ENCODE measurements around the gene FHOD3. TPM values are rescaled to one million over a fixed set of nuclear protein-coding genes. Genes with fewer than 3 reads are reported as not detected.
A peak's percentile ranks its signal among the peaks of the same experiment; 100 is the strongest.

Gene FHOD3
- total and polyA plus RNA-seq, 2 of the 4 experiments (the other 2 are of a cell fraction), result 14.6 to 16.0 TPM

GRCh38 chr18:36622610-36623009 lies 325.1 kb downstream of the FHOD3 start:
- peaks cover 3% of the 10 kb centered on the region; the same call in 1 of the 2 replicates for H3K4me1 ChIP-seq (ENCODE audit: control insufficient read depth, insufficient read depth, low read length)
- H4K8ac ChIP-seq (ENCODE audit: low read depth in 2 of 2, low read length in 2 of 2), result no peak overlapping the region
- H3K9me1 ChIP-seq (ENCODE audit: insufficient read depth, low read length), result peaks cover 7% of the 10 kb centered on the region
- H4K91ac ChIP-seq (ENCODE audit: insufficient read depth, low read depth, low read length), result no peak overlapping the region
- DNase-seq, result no peak
- BruUV-seq (replicated peaks), result no TSS peak
- no peak overlapping the region for H3K27ac ChIP-seq (ENCODE audit: insufficient read depth, low read length)
- no peak overlapping the region for H2AK5ac ChIP-seq (ENCODE audit: low read depth, low read length)
- dilution Hi-C loops (cut with HindIII; ENCODE audit: low sequenced_read_pairs, unreplicated experiment) (no loop called here), intact Hi-C loops (cut with micrococcal nuclease) (no loop called here), in situ Hi-C loops (cut with MboI; ENCODE audit: low sequenced_read_pairs) (no loop called here)
- TF ChIP-seq USF2 (IDR thresholded peaks at IDR 0.05; ENCODE audit: low read depth, low read length), result no peak
- no peak for TF ChIP-seq BHLHE40 (IDR thresholded peaks at IDR 0.05; ENCODE audit: low read depth, low read length)
- TF ChIP-seq CEBPB (IDR thresholded peaks at IDR 0.05; ENCODE audit: low read depth, low read length), result no peak
- no peak for TF ChIP-seq POLR2A (IDR thresholded peaks at IDR 0.05; ENCODE audit: low read depth, low read length)
- no peak for TF ChIP-seq CHD1 (IDR thresholded peaks at IDR 0.05; ENCODE audit: low read depth, low read length)
- TF ChIP-seq ELK1 (IDR thresholded peaks at IDR 0.05; ENCODE audit: borderline replicate concordance, low read depth, low read length), result no peak
- TF ChIP-seq MAZ (IDR thresholded peaks at IDR 0.05; ENCODE audit: borderline replicate concordance, low read depth, low read length), result no peak
- no peak for TF ChIP-seq RFX5 (IDR thresholded peaks at IDR 0.05; ENCODE audit: low read depth, low read length)
- TF ChIP-seq MAFK (IDR thresholded peaks at IDR 0.05; ENCODE audit: low read depth, low read length), result no peak
- TF ChIP-seq NFE2L2 (IDR thresholded peaks at IDR 0.05; ENCODE audit: low read depth, low read length), result no peak
- no peak for TF ChIP-seq FOS (IDR thresholded peaks at IDR 0.05; ENCODE audit: low read depth, low read length)
- TF ChIP-seq RAD21 (IDR thresholded peaks at IDR 0.05; ENCODE audit: low read length), result no peak
- no peak for TF ChIP-seq CTCF (conservative IDR thresholded peaks at IDR 0.05; ENCODE audit: low read depth, low read length)
- TF ChIP-seq RCOR1 (IDR thresholded peaks at IDR 0.05; ENCODE audit: insufficient replicate concordance, low read length), result no peak
- no peak for TF ChIP-seq MXI1 (IDR thresholded peaks at IDR 0.05; ENCODE audit: borderline replicate concordance, low read depth, low read length)
- TF ChIP-seq SMC3 (IDR thresholded peaks at IDR 0.05; ENCODE audit: low read depth, low read length), result no peak
- ChIA-PET POLR2A (ENCODE audit: unreplicated experiment) (no interaction called here), CTCF (no interaction called here)
- WGBS, 2 experiments (ENCODE audit: extremely low coverage in 2 of 2, insufficient read length in 1 of 2), result 87% methylated on average over 2 of the region's 5 CpGs; no CpG with 5 or more reads in 1 of the 2 experiments
- no peak overlapping the region for H3K23ac ChIP-seq (ENCODE audit: low read depth, low read length)
- H3K18ac ChIP-seq (ENCODE audit: low read depth, low read length), result no peak overlapping the region
- no peak overlapping the region for H4K5ac ChIP-seq (ENCODE audit: low read depth, low read length)
- no peak overlapping the region for H3K56ac ChIP-seq (ENCODE audit: extremely low read depth, insufficient read depth, low read length)
- H3K79me1 ChIP-seq (ENCODE audit: low read depth in 1 of 2, low read length in 2 of 2), result no peaks in the 10 kb centered on the region; a peak in 2 of 4 replicates
- H3K27me3 ChIP-seq (ENCODE audit: control insufficient read depth, insufficient read depth, low read length), result no peaks in the 10 kb centered on the region
- no peak overlapping the region for H2BK120ac ChIP-seq (ENCODE audit: low read depth, low read length)
- H2BK5ac ChIP-seq (ENCODE audit: low read depth, low read length, poor library complexity, severe bottlenecking), result no peak overlapping the region
- no peak overlapping the region for H2AK9ac ChIP-seq (replicated peaks; ENCODE audit: low read depth, low read length, poor library complexity)
- no peak for ATAC-seq (ENCODE audit: low read depth)
- H3K9me3 ChIP-seq (ENCODE audit: control insufficient read depth, insufficient read depth, low read length), result no peaks in the 10 kb centered on the region
- H2BK15ac ChIP-seq (ENCODE audit: low read depth, low read length), result no peak overlapping the region
- no peak overlapping the region for H3K4me3 ChIP-seq (ENCODE audit: insufficient read depth, low read depth, low read length)
- no peaks in the 10 kb centered on the region for H3K36me3 ChIP-seq (ENCODE audit: control insufficient read depth, insufficient read depth, low read length)
- H3K4ac ChIP-seq (ENCODE audit: low read depth, low read length), result no peak overlapping the region
- H2BK20ac ChIP-seq (ENCODE audit: low read depth, low read length), result no peak overlapping the region
- H3K14ac ChIP-seq (replicated peaks; ENCODE audit: low read depth, low read length), result 0 out of 2 replicates have a peak overlapping the region, but pooled peaks have one; percentile 4
- H3K4me2 ChIP-seq (ENCODE audit: low read depth, low read length), result no peak overlapping the region
- no peaks in the 10 kb centered on the region for H4K20me1 ChIP-seq (ENCODE audit: insufficient read depth, low read length)
- H2AFZ ChIP-seq (replicated peaks; ENCODE audit: low read length, poor library complexity), result no peak overlapping the region
- no peak overlapping the region for H3K9ac ChIP-seq (ENCODE audit: low read depth, low read length)

Measured in IMR-90 (cell line).